ENCODE measurements around the gene ITGAV.

The ITGAV gene

GRCh38 chr2:186588940-186589611 lies 780 bp upstream of the ITGAV start:
- H3K9me3 Mint-ChIP-seq, result no peaks in the 10 kb centered on the region
- peaks cover 29% of the 10 kb centered on the region for H3K4me1 Mint-ChIP-seq (ENCODE audit: low read depth)
- peaks cover 17% of the 10 kb centered on the region for H3K27me3 Mint-ChIP-seq (ENCODE audit: low read depth)
- H3K36me3 Mint-ChIP-seq (ENCODE audit: low read depth), result no peaks in the 10 kb centered on the region
- no peak for DNase-seq (ENCODE audit: low spot score)
- peak overlapping the region; percentile 84 for H3K4me3 Mint-ChIP-seq
- peak overlapping the region; percentile 75 for H3K27ac Mint-ChIP-seq

- Mint-ChIP-seq H3K4me1 (ENCODE audit: low read depth) (peaks cover 31% of the 10 kb centered on the region), H3K9me3 (no peaks in the 10 kb centered on the region), H3K27ac (peak overlapping the region; percentile 81), H3K4me3 (peak overlapping the region; percentile 89), H3K27me3 (ENCODE audit: low read depth) (peaks cover 11% of the 10 kb centered on the region), H3K36me3 (ENCODE audit: low read depth) (no peaks in the 10 kb centered on the region)
- no peak for DNase-seq (ENCODE audit: low spot score)
These were observed 498 bp downstream of the ITGAV start for GRCh38 chr2:186590350-186590758.

- peaks cover 6% of the 10 kb centered on the region for H3K27me3 Mint-ChIP-seq (ENCODE audit: low read depth)
- H3K4me1 Mint-ChIP-seq (ENCODE audit: low read depth), result peaks cover 31% of the 10 kb centered on the region
- H3K4me3 Mint-ChIP-seq, result peak overlapping the region; percentile 89
- H3K9me3 Mint-ChIP-seq, result no peaks in the 10 kb centered on the region
- no peaks in the 10 kb centered on the region for H3K36me3 Mint-ChIP-seq (ENCODE audit: low read depth)
- peak; percentile 40 for DNase-seq (ENCODE audit: low spot score)
- peak overlapping the region; percentile 81 for H3K27ac Mint-ChIP-seq
These were observed 1.1 kb downstream of the ITGAV start for GRCh38 chr2:186590759-186591505.

GRCh38 chr2:186591506-186591890 lies 1.6 kb downstream of the ITGAV start:
- no peak for DNase-seq (ENCODE audit: low spot score)
- Mint-ChIP-seq H3K27ac (no peak overlapping the region), H3K27me3 (ENCODE audit: low read depth) (peaks cover 3% of the 10 kb centered on the region), H3K4me3 (peak overlapping the region; percentile 89), H3K4me1 (ENCODE audit: low read depth) (peaks cover 31% of the 10 kb centered on the region), H3K36me3 (ENCODE audit: low read depth) (no peaks in the 10 kb centered on the region), H3K9me3 (no peaks in the 10 kb centered on the region)

- peaks cover 3% of the 10 kb centered on the region for H3K27me3 Mint-ChIP-seq (ENCODE audit: low read depth)
These were observed 2.5 kb downstream of the ITGAV start for GRCh38 chr2:186592137-186592875.

GRCh38 chr2:186593523-186593922 lies 3.7 kb downstream of the ITGAV start:
- no peaks in the 10 kb centered on the region for H3K9me3 Mint-ChIP-seq
- H3K4me3 Mint-ChIP-seq, result no peak overlapping the region
- H3K27me3 Mint-ChIP-seq (ENCODE audit: low read depth), result no peaks in the 10 kb centered on the region
- H3K27ac Mint-ChIP-seq, result no peak overlapping the region
- no peak for DNase-seq (ENCODE audit: low spot score)
- no peaks in the 10 kb centered on the region for H3K36me3 Mint-ChIP-seq (ENCODE audit: low read depth)
- H3K4me1 Mint-ChIP-seq (ENCODE audit: low read depth), result peaks cover 31% of the 10 kb centered on the region

More at GRCh38 chr2:186592137-186592875, 2.5 kb downstream of the ITGAV start:
- Mint-ChIP-seq H3K36me3 (ENCODE audit: low read depth) (no peaks in the 10 kb centered on the region), H3K27ac (no peak overlapping the region), H3K9me3 (no peaks in the 10 kb centered on the region), H3K4me1 (ENCODE audit: low read depth) (peaks cover 31% of the 10 kb centered on the region), H3K4me3 (peak overlapping the region; percentile 20)
- DNase-seq (ENCODE audit: low spot score), result no peak

- H3K27ac Mint-ChIP-seq, result no peak overlapping the region
- DNase-seq (ENCODE audit: low spot score), result no peak
- H3K36me3 Mint-ChIP-seq (ENCODE audit: low read depth), result peaks cover 2% of the 10 kb centered on the region
- H3K4me1 Mint-ChIP-seq (ENCODE audit: low read depth), result peaks cover 28% of the 10 kb centered on the region
- H3K9me3 Mint-ChIP-seq, result no peaks in the 10 kb centered on the region
- H3K4me3 Mint-ChIP-seq, result no peak overlapping the region
- H3K27me3 Mint-ChIP-seq (ENCODE audit: low read depth), result no peaks in the 10 kb centered on the region
These were observed 4.3 kb downstream of the ITGAV start for GRCh38 chr2:186594001-186594722.

- Mint-ChIP-seq H3K27me3 (ENCODE audit: low read depth) (no peaks in the 10 kb centered on the region), H3K4me3 (no peak overlapping the region), H3K36me3 (ENCODE audit: low read depth) (peaks cover 2% of the 10 kb centered on the region), H3K9me3 (no peaks in the 10 kb centered on the region), H3K4me1 (ENCODE audit: low read depth) (peaks cover 25% of the 10 kb centered on the region), H3K27ac (no peak overlapping the region)
- no peak for DNase-seq (ENCODE audit: low spot score)
These were observed 5.4 kb downstream of the ITGAV start for GRCh38 chr2:186595219-186595618.

GRCh38 chr2:186599186-186599778 lies 9.4 kb downstream of the ITGAV start:
- no peak for DNase-seq (ENCODE audit: low spot score)
- Mint-ChIP-seq H3K4me1 (ENCODE audit: low read depth) (peaks cover 2% of the 10 kb centered on the region), H3K36me3 (ENCODE audit: low read depth) (peaks cover 3% of the 10 kb centered on the region), H3K9me3 (no peaks in the 10 kb centered on the region), H3K27ac (no peak overlapping the region), H3K27me3 (ENCODE audit: low read depth) (no peaks in the 10 kb centered on the region), H3K4me3 (no peak overlapping the region)

- no peak overlapping the region for H3K27ac Mint-ChIP-seq
- DNase-seq (ENCODE audit: low spot score), result no peak
- peaks cover 1% of the 10 kb centered on the region for H3K4me1 Mint-ChIP-seq (ENCODE audit: low read depth)
- peaks cover 3% of the 10 kb centered on the region for H3K36me3 Mint-ChIP-seq (ENCODE audit: low read depth)
- H3K9me3 Mint-ChIP-seq, result no peaks in the 10 kb centered on the region
- H3K27me3 Mint-ChIP-seq (ENCODE audit: low read depth), result no peaks in the 10 kb centered on the region
- H3K4me3 Mint-ChIP-seq, result no peak overlapping the region
These were observed 13.4 kb downstream of the ITGAV start for GRCh38 chr2:186603286-186603685.

- H3K27me3 Mint-ChIP-seq (ENCODE audit: low read depth), result no peaks in the 10 kb centered on the region
- no peaks in the 10 kb centered on the region for H3K9me3 Mint-ChIP-seq
These were observed 15.2 kb downstream of the ITGAV start for GRCh38 chr2:186605041-186605440.

GRCh38 chr2:186607660-186608324 lies 17.9 kb downstream of the ITGAV start:
- no peaks in the 10 kb centered on the region for H3K4me1 Mint-ChIP-seq (ENCODE audit: low read depth)
- H3K36me3 Mint-ChIP-seq (ENCODE audit: low read depth), result no peaks in the 10 kb centered on the region
- no peaks in the 10 kb centered on the region for H3K9me3 Mint-ChIP-seq
- no peak overlapping the region for H3K4me3 Mint-ChIP-seq
- H3K27ac Mint-ChIP-seq, result no peak overlapping the region
- no peak for DNase-seq (ENCODE audit: low spot score)
- H3K27me3 Mint-ChIP-seq (ENCODE audit: low read depth), result no peaks in the 10 kb centered on the region

More at GRCh38 chr2:186605041-186605440, 15.2 kb downstream of the ITGAV start:
- peaks cover 1% of the 10 kb centered on the region for H3K36me3 Mint-ChIP-seq (ENCODE audit: low read depth)
- H3K4me3 Mint-ChIP-seq, result no peak overlapping the region
- peaks cover 1% of the 10 kb centered on the region for H3K4me1 Mint-ChIP-seq (ENCODE audit: low read depth)
- H3K27ac Mint-ChIP-seq, result no peak overlapping the region
- no peak for DNase-seq (ENCODE audit: low spot score)

- Mint-ChIP-seq H3K27me3 (ENCODE audit: low read depth) (no peaks in the 10 kb centered on the region), H3K27ac (no peak overlapping the region), H3K36me3 (ENCODE audit: low read depth) (no peaks in the 10 kb centered on the region), H3K4me3 (no peak overlapping the region), H3K9me3 (no peaks in the 10 kb centered on the region), H3K4me1 (ENCODE audit: low read depth) (no peaks in the 10 kb centered on the region)
- DNase-seq (ENCODE audit: low spot score), result no peak
These were observed 20.9 kb downstream of the ITGAV start for GRCh38 chr2:186610785-186611184.

All from T-helper 2 cell treated with Interferon-gamma antibody and Interleukin-4, amounts not matched to agents 5 μg/mL and 100 μg/mL, for 36 hours (primary cell).